HG03520 (cell line): ENCODE data around the gene ST8SIA6.
A peak's percentile ranks its signal among the peaks of the same experiment; 100 is the strongest.
"Not testable (repeated sequence)": the region's sequence is repeated elsewhere in the genome, so short reads cannot be mapped to it uniquely, and the experiment has no call there.

Experiments
- ATAC-seq: cut with Tn5 transposase; IDR thresholded peaks from one replicate; pipeline ENCODE4 v1.9.1; 2021; ENCODE audit warnings: mild to moderate bottlenecking, moderate library complexity; ENCODE audit not compliant: unreplicated experiment

ST8SIA6 gene, protein sequence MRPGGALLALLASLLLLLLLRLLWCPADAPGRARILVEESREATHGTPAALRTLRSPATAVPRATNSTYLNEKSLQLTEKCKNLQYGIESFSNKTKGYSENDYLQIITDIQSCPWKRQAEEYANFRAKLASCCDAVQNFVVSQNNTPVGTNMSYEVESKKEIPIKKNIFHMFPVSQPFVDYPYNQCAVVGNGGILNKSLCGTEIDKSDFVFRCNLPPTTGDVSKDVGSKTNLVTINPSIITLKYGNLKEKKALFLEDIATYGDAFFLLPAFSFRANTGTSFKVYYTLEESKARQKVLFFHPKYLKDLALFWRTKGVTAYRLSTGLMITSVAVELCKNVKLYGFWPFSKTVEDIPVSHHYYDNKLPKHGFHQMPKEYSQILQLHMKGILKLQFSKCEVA

DNA sequence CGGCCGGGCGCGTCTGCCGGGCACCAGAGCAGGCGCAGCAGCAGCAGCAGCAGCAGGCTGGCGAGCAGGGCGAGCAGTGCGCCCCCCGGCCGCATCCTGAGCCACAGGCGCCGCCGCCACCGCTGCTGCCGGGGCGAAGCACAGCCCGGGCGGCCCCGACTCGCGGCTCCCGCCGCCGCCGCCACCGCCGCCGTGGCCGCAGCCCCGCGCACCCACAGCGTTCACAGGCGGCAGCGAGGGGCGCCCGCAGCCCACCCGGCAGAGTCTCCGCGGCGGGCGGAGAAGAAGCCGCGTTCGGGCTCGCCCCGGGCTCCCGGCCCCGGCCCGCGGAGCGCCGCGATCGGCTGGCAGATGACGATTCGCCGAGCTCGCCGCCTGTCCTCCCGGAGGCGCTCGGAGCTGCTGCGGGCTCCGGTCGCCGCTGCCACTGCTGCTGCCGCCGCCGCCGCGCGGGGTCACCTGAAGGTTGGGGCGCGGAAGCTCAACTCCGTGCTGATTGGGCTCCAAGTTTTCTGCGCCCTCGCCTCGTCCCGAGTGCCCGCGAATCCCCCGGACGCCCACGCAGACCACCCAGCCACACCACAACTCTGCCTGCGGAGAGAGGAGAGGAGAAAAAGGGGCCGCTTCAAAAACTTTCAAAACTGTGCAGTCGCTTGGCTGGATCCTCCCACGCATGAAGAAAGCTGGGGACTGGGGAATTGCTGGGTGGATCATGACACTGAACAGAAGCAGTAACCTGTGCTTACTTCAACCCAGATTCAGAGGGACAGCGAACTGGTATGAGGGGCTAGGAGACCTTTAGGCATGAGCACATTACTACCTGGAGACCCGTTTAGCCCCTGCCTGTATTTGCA, at the start of gene ST8SIA6:
Gene ST8SIA6, minus strand, starts transcription at position 435 of the 854 bp plus-strand sequence. Its CDS starts 340 bp downstream, at position 95.
- peak; percentile 65 for ATAC-seq

DNA sequence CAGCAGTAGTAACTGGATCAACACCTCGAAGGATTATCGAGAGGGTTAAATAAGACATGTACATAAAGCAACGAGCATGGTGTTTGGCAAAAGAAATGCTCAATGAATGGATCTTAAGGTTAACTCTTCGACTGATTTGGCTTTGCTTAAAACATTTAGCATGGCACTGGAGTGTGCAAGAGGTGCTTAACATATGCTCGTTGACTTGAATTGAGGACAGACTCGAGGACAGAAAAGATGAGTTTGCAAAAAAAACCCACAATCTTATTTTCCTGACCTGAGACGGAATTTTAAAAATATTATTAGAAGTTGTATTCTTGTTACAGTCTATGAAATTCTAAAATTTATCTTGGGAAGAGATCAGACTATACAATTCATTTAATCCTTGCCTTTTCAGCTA, 49.4 kb upstream of the ST8SIA6 start:
- no peak for ATAC-seq

DNA sequence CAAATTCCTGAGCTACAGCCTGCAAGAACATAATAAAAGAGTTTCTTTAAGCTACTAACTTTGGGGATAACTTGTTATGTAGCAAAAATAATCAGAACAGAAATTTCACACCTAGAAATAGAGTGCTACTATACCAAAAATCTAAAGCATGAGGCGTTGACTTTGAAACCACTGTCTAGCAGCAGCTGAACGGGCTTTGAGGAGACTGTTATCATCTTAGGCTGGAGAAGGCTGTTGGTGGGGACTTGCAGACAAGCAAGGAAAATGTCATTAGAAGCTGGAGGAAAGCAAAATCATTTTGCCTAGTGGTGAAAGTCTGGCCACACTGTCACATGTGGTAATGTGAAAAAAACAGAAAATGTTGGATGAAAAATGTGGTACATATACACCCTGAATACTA, 48.4 kb upstream of the ST8SIA6 start:
- no peak for ATAC-seq

DNA sequence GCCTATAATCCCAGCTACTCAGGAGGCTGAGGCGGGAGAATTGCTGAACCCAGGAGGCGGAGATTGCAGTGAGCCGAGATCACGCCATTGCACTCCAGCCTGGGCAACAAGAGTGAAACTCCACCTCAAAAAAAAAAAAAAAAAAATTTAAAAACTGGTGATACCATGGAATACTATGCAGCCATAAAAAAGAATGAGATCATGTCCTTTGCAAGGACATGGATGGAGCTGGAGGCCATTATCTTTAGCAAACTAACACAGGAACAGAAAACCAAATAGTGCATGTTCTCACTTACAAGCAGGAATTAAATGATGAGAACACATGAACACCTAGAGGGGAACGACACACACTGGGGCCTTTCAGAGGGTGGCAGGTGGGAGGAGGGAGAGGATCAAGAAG, 44.6 kb upstream of the ST8SIA6 start:
- ATAC-seq, result not testable (repeated sequence)

DNA sequence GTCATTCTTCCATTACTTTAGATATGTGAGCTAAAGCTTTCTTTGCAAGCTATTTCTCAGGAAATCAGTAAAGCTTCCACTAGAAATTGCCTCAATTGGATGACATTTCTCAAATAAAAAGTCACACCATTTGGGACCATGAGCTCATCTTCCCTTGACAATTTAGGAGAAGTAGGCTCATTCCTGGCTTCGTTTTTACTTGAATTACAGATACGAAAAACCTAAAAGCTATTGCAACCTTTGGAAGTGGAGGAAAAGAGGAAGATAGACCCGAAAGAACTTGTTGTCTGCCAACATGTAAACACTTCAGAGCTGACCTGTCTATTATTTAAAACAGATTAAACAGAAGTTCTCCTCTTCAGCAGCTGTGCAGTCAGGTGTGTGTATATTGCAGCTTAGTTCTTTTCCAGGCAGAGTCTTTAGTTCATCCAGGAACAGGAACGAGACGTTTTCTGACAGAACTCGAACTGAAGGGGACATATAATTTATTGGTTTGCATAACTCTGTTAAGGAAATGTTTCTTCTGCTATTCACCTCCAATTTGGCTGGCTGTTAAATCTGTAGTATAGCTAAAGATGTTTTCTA, 43.1 kb upstream of the ST8SIA6 start:
- no peak for ATAC-seq

DNA sequence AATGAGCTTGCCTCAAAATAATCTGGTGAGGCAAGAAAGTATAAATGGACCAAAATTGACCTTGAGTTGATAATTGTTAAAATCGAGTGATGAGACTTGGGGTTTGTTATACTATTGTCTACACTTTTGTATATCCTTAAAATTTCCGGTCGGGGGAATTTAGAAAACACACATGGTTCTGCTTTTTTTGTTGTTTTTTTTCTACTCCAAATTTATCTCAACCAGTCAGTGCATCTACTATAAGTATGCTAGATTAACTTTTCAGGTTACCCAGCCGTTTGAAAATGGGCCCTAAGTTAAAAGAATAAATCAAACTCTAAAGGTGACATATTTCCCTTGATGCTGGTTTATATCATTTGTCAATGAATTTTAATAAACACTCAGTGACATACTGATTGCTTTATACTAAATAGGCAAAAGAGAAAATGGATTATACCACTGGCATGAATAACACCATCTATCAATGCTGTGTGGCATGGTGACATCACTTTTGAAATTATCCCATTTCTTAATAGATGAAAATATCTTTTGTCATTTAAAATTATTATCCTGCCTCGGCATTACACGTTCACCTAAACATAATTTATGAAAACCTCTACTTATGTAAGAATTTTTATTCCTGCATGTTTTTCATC, 40.3 kb upstream of the ST8SIA6 start:
- ATAC-seq, result no peak

DNA sequence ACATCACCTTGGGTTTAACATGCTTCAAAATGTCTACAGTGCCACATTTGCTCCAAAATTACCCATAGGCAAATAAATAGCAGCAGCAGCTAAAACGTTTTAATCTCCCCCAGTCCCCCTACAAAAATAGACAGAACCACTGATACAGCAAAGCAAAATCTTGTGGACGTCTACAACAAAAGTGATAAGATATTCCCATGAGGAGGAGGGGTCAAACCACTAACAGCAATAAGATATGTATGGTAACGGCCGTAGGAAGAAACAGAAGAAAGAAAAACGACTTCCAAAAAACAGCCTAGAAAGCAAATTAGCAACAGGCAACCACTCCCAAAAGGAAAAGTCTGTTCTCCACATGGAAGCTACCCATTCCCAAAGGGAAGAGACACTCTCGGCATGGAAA, 34.5 kb upstream of the ST8SIA6 start:
- ATAC-seq, result no peak

DNA sequence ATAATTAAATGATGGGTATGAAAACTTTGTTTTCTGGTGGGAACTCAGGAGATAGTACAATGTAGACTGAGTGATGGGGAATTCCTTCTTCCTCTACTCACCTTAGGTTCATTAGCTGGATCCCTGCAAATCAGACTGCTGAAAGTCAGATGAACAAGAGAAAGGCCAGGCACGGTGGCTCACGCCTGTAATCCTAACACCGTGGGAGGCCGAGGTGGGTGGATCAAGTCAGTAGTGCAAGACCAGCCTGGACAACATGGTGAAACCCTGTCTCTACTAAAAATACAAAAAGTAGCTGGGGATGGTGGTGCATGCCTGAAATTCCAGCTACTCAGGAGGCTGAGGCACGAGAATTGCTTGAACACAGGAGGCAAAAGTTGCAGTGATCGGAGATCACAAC, 28.7 kb upstream of the ST8SIA6 start:
- no peak for ATAC-seq

DNA sequence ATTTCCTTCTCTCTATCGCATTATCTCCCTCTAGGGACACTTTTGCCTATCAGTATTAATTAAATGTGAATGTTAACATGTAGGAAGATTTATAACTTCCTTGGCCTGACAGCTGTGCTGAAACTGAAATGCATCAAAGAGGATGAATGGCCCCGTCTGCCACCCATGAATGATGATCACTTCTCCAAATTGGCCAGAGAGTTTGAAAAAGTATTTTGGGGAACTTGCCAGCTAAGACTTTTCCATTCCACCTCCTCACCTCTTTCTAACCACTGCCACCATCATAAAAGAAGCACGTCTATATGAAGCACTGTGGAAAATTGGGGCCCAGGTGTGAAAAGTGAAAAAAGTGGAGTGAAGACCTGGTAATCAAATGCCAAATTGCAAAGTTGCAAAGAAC, 25.4 kb upstream of the ST8SIA6 start:
- ATAC-seq, result no peak

DNA sequence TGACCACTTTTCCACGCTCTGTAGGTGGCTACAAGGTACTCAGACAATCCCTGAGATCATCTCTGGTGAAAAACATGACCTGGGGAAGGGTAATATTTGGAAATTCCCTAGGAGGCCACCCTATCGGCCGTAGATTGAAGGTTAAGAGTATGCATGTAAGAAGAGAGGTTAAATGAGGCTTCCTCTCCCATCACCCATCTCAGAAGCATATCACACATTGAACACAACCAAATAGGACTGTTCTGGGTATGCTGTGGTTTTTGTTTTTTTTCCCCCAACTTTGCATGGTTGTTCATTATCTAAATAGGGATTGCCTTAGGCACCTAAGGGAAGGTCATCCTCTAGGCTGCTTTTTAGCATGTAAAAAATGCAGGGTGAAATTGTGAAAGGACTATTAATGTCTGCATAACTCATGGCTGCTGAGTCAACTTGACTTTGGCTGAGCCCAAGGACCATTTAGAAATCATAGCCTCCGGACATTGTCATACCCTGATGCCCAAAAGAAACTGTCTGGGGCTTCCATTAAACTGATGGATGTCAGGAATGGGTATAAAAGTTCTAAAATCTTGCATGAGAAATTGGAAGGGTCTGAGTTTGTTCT, 24.7 kb upstream of the ST8SIA6 start:
- no peak for ATAC-seq

DNA sequence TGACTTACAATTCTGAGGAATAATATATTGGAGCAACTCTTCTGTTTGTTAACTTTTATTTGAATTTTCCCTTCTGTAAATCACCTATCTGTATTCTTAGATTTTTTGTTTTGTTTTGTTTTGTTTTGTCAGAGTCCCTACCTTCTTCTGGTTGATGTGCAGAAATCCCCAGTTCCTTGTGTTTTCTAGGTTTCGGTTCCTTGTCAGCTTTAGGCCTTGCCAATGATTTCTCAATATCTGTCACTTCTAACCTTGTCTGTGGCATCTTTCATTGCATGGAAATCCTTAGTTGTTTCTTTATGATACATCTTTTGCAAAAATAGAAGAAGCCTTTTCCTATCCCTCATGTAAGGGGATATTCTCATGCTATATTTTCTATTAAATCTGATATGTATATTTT, 21.7 kb upstream of the ST8SIA6 start:
- peak; percentile 59 for ATAC-seq

DNA sequence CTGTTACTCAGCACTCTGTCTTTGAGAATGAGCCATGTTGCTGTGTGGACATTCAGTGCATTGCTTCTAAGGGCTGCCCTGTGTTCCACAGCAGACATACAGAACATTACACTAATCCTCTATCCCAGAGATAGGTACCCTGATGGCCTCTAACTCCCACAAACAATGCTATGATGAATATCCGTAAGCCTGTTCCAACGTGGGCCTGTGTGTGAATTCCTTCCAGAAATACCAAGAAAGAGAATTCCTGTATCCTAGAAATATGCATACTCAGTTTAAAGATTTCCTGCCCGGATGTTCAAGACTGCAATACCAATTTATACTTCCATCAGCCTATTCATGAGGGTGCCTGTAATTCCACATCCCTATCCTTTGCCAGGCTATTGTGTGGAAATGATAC, 21.3 kb upstream of the ST8SIA6 start:
- ATAC-seq, result no peak

DNA sequence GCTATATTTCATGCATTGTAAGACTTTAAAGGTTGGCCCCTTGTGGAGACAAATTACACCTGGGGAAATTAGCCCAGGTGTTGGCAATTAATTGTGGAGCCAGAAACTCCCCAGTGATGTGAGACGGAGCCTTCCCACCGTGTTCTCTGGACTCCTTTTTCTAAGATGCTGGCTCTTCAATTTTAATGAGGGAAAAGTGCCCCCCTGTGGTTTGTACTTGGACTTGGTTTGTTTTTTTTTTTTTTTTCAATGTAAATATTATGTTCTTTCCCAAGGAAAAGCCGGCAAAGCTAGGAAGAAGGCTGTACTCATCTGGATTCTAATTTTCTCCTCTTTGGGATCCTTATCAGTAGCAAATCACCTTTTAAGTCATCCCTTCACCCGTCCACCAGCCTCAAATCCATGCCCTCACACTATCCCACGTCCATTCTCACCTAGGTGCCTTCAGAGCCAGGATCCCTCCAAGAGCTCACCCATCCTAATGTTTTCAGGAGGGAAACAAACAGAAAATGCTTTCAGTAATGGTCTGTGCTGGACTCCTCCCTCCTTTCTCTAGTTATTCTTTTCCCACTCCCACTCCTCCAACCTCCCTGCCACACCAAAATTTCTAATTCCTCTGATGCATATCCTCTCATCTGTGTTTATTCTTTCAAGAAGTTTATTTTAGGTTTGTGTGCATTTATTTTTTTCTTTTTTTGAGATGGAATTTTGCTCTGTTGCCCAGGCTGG, 20.4 kb upstream of the ST8SIA6 start:
- no peak for ATAC-seq

DNA sequence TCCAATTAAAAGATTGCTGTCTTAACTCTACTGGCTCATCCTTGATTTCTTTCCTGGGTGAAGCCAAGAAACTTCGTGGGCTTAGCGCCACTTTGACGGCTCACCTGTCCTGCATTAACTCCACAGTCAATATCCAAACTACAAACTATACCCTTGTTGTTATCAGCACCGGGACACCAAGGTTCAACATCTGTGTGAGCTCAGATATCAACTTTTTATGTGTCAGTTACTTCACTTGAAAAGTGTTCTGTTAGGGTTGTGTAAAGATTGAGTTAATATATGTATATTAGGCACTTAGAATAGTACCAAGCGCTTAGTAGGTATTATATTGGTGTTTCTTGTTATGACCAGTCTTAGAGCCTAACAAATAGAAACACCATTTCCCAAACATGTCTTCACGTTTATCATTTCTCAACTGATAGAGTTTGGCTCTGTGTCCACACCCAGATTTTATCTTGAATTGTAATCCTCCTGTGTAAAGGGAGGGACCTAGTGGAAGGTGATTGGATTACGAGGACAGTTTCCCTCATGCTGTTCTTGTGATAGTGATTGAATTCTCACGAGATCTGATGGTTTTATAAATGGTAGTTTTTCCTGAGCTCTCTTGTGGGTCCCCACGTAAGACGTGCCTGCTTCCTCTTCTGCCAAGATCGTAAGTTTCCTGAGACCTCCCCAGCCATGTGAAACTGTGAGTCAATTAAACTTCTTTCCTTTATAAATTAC, 19.0 kb upstream of the ST8SIA6 start:
- ATAC-seq, result no peak

DNA sequence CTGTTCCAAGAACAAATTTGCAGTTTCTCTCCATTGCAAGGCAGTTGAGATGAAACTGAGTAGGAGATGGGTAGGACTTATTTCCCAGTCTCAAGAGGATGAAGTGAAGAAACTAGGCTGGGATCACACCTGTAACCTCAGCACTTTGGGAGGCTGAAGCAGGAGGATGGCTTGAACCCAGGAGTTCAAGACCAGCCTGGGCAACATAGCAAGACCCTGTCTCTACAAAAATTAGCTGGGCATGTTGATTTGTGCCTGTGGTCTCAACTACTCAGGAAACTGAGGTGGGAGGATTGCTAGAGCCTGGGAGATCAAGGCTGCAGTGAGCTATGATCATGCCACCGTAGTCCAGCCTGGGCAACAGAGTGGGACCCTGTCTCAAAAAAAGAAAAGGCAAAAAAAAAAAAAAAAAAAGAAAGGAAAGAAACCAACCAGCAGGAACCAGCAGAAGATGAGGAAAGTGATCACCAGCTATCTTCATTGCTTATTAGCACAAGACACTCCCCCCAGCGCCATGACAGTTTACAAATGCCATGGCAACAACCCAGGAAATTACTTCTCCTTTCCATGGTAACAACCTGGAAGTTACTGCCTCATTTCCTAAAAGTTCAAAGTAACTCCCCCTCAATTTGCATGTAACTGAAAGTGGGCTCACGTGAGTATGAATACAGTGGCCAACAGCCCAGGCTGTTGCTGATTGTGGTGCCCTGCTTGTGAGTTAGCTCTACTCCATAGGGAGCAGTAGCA, 18.3 kb upstream of the ST8SIA6 start:
- no peak for ATAC-seq

DNA sequence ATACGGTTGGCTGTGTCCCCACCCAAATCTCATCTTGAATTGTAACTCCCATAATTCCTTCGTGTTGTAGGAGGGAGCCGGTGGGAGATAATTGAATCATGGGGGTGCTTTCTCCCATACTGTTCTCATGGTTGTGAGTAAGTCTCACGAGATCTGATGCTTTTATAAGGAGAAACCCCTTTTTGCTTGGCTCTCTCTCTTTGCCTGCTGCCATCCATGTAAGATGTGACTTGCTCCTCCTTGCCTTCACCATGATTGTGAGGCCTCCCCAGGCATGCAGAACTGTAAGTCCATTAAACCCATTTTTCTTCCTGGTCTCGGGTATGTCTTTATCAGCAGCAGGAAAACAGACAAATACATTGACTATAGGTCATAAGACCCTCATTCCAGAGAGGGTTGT, 15.9 kb upstream of the ST8SIA6 start:
- ATAC-seq, result no peak

DNA sequence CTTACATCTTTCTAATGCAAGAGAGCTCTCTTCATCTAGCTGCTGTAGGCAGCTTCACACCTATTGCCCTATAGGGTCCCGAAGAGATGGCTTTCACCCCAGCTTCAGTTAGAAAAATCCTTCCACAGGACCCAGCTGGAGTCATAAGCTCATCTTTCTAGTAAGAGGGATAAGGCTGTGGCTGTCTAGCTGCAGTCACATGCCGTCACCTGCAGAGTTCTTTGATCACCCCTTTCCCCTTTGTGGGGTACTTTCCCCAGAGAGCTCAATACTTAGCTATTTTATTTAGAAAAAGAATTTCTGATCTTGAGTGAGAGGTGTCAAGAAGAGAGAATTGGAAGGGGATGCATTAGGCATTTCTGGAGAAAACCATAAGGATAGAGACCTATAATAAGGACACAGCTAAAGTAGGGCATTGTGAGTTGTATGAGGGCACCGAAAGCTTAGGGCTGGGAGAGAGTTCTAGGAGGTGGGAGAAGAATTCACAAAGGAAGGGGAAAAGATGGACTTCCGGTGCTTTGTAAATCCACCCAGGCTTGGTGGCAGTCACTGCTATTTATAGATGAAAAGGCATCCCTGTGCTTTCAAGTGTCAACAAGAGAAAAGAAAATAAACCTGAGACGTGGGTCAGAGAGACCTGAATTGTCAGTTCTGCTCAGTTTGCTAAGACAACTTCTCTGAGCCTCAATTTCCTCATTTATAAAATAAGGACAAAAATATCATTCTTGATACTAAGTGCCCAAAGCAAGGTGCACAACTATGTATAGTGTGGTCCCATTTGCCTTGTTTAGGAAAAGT, 11.1 kb upstream of the ST8SIA6 start:
- ATAC-seq, result no peak

DNA sequence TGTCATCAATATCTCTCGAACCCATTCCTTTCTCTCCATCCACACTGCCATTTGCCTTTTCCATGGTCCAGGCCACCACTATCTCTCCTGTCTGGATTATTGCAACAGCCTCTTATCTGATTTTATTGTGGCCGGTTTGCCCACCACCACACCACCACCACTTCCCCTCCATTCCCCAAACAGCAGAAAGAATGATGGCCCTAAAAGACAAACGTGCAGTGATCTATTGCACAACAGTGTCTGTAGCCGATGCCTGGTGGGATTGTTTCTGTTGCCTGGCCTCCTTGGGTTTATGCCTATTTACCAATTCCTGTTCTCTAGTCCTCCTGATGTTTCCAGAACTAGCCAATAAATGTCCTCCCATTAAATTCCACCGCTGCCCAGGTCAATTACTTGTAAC, 10.2 kb upstream of the ST8SIA6 start:
- ATAC-seq, result no peak
